Activated T-cell treated with anti-CD3 and anti-CD28 coated beads for 4 hours (primary cell): Measurements from ENCODE around the gene C3AR1.
A peak's percentile ranks its signal among the peaks of the same experiment; 100 is the strongest.
"Not testable (repeated sequence)": the region's sequence is repeated elsewhere in the genome, so short reads cannot be mapped to it uniquely, and the experiment has no call there.

Experiments
- DNase-seq: peaks from one replicate; pipeline ENCODE4 v3.0.0-alpha.2; 2020

Gene C3AR1

GRCh38 chr12:8065991-8066594 is at the start of gene C3AR1:
Gene C3AR1 (minus strand): TSS chr12:8066359. CDS start chr12:8060185, 6,174 bp downstream.
- no peak for DNase-seq

DNA sequence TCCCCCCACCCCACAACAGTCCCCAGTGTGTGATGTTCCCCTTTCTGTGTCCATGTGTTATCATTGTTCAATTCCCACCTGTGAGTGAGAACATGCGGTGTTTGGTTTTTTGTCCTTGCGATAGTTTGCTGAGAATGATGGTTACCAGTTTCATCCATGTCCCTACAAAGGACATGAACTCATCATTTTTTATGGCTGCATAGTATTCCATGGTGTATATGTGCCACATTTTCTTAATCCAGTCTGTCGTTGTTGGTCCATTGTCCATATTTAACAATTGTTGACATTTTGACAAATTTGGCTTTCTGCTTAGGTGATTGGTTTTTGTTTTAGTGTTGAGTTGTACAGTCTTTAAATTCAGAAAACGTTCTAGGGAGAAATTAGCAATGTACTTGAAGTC is 47.0 kb upstream of the C3AR1 start:
- not testable (repeated sequence) for DNase-seq

- DNase-seq = peak; percentile 73
Measured at GRCh38 chr12:8108808-8109398, 42.7 kb upstream of the C3AR1 start.

DNA sequence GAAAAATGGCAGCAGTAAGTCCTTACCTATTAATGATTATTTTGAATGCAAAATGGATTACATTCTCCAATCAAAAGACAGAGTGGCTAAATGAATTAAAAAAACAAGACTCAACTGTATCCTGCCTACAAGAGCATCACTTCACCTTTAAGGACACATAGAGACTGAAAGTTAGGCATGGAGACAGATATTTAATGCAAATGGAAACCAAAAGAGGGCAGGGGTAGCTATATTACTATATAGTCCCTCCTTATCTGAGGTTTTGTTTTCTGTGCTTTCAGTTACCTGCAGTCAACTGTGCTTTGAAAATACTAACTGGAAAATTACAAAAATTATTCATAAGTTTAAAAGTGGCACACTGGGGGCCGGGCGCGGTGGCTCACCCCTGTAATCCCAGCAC is 33.1 kb upstream of the C3AR1 start:
- DNase-seq = no peak

GRCh38 chr12:8096281-8096915 is 30.2 kb upstream of the C3AR1 start:
- DNase-seq = no peak

DNA sequence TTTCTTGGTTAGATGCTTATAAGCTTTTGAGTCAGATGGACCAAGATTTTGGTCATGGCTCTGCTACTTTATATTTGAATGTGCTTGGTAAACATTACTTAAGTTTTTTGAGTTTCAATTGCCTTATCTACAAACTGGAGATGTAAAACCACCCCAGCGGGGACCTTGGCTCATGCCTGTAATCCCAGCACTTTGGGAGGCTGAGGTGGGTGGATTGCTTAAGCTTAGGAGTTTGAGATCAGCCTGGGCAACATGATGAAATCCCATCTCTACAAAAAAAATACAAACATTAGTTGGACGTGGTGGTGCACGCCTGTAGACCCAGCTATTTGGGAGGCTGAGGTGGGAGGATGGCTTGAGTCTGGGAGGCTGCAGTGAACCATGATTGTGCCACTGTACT is 27.1 kb upstream of the C3AR1 start:
- DNase-seq = no peak

DNA sequence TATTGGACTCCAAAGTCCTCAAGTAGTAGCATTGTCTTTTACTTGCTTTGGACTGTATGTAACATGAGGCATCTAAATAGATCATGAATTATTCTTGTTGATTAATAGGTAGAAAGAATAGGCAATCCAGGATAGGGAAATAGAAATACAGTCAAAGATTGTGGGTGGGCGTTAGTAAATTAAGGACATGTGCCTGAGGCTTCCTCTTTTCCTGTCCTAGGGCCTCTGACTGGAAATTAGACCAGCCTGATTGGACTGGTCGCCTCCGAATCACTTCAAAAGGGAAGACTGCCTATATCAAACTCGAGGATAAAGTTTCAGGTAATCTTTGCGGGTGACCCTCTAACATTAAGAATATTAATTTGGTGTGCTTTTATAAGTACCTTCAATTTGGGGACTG is 23.6 kb upstream of the C3AR1 start:
- no peak for DNase-seq

- DNase-seq = not testable (repeated sequence)
Measured at GRCh38 chr12:8089277-8089676, 23.1 kb upstream of the C3AR1 start.

DNA sequence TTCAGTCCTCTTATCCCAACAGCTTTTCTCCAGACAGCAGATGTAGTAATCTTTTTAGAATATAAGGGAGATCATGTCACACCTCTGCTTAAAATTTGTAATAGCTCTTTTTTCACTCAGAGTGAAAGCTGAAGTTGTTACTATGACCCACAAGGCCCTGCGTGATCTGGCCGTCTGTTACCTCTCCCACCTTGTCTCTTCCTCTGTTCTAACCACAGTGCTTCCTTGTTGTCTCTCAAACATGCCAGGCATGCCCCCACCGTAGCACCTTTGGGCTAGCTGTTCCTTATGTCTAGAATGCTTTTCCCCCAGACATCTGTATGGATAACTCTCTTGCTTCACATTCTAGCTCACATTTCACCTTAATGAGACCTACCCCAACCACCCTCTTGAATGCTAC is 22.4 kb upstream of the C3AR1 start:
- DNase-seq = no peak

DNA sequence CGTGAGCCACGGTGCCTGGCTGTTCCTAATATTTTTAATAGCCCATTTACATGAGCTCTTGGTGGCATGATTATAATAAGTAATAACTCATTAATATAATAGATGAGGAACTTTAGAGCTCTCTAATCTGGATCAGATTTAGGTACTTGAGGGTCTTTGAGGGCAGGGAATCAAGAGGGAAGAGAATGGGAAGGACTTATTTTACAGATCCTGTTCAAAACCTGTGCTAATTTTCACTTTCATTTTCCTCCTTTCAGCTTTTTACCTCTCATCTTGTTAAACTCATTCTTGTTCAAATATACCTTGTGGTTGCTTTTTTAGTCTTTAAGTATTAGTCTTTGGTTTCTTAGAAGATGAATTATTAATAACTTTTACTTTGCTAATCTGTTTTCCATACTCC is 21.5 kb upstream of the C3AR1 start:
- DNase-seq = no peak

DNA sequence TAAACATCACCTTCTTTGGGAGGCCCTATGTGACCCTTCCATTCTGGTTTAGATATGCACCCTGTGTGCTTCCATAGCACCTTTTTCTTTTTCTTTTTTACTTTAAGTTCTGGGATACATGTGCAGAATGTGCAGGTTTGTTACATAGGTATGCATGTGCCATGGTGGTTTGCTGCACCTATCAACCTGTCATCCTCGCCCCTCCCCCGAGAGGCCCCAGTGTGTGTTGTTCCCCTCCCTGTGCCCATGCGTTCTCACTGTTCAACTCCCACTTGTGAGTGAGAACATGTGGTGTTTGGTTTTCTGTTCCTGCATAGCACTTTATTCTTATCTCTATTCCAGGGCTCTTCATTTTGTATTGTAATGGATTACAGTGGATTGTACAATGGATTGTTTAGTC is 18.2 kb upstream of the C3AR1 start:
- DNase-seq = not testable (repeated sequence)

DNA sequence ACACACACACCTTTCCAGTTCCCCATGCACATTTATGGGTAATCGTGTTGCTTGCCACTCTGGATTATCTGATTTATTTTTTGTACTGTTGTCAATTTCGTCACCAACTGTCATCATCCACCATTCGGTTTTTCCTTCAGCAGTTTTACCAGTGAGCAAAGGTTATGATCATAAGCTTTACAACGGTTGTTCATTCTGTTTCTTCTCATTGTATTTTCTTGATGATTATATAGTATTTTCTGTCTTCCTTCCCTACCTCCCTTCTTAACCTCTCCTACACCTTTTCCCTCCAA is 16.6 kb upstream of the C3AR1 start:
- DNase-seq = no peak

DNA sequence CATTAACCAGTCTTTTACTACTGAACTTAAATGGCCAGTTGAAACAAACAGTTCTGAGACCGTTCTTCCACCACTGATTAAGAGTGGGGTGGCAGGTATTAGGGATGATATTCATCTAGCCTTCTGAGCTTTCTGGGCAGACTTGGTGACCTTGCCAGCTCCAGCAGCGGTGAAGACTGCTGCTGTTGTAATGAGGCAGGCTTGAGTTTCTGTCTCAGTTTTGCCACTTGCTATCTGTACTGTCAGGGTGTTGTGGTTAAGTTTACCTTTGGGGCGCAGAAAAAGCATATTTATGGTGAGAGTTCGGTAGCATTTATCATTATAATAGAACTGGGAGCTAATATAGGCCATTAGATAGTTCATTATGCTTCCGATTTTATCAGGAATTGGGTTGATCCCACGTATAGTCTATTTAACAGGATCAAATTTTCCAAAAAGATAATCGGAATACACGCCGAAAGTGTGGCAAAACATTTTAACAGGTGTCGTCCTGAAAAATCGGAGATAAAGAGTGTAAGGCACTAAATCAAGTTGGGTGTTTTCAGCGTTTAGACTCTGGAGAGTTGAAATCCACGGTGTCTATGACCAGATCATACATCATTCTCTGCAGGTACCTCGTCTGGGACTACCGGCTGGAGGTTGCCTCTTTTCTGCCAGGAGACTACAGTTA is 15.2 kb upstream of the C3AR1 start:
- no peak for DNase-seq

- no peak for DNase-seq
Measured at GRCh38 chr12:8080120-8080519, 14.0 kb upstream of the C3AR1 start.

DNA sequence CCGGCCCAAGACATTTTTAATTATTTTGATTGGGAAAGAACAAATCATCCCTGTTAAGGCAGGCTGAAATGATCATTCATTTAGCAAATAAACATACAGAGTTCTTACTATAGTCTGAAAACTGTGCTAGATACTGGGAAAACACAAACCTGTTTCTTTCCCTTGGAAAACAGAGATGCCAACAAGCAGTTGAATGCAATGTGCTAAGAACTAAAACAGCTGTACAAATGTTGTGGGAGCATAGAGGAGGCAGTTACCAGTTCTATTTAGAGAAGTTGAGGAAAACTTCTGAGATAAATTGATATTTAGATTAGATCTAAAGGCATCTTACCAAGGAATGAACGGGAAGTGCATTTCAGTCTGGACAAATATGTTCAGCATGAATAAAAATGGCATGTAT is 12.8 kb upstream of the C3AR1 start:
- no peak for DNase-seq

GRCh38 chr12:8078398-8078797 is 12.2 kb upstream of the C3AR1 start:
- peak; percentile 38 for DNase-seq

- no peak for DNase-seq
Measured at GRCh38 chr12:8077207-8077606, 11.0 kb upstream of the C3AR1 start.

DNA sequence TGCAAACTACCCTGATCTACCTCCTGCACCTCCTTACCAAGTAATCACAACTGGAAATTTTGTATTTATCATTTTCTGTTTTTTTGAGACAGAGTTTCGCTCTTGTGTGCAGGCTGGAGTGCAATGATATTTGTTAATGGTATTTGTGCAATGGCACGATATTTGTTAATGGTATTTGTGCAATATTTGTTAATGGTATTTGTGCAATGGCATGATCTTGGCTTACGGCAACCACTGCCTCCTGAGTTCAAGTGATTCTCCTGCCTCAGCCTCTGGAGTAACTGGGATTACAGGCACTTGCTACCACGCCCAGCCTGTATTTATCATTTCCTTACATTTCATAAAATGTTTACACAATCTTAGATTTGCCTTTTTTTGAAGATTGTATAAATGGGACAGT is 10.2 kb upstream of the C3AR1 start:
- DNase-seq = no peak

- DNase-seq = no peak
Measured at GRCh38 chr12:8075935-8076334, 9.8 kb upstream of the C3AR1 start.

DNA sequence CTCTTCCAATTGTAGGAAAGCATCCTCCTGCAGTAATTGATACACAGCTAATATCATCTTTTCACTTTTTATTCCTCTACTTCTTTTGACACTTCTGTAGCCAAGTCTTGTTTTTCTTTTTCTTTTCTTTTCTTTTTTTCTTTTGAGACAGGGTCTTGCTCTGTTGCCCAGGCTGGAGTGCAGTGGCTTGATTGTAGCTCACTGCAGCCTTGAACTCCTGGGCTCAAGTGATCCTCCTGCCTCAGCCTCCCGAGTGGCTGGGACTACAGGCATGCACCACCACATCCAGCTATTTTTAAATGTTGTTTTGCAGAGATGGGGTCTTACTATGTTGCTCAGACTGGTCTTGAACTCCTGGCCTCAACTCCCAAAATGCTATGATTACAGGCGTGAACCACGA is 5.7 kb upstream of the C3AR1 start:
- DNase-seq = not testable (repeated sequence)

- DNase-seq = no peak
Measured at GRCh38 chr12:8069582-8069981, 3.4 kb upstream of the C3AR1 start.

DNA sequence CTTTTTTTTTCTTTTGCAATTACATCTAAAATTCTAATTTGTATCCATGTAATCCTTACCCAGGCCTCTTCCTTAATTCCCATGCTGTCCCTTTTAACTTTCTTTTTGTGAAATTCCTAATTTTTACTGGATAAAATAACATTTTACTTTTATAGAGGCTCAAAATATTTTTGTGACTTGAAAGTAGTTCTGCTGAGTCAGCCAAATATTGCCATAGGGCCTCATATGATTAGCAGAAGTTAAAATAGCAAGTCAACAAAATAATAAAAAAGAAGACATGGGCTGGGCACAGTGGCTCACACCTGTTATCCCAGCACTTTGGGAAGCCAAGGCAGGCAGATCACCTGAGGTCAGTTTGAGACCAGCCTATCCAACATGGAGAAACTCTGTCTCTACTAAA is 2.0 kb downstream of the C3AR1 start:
- DNase-seq = no peak

DNA sequence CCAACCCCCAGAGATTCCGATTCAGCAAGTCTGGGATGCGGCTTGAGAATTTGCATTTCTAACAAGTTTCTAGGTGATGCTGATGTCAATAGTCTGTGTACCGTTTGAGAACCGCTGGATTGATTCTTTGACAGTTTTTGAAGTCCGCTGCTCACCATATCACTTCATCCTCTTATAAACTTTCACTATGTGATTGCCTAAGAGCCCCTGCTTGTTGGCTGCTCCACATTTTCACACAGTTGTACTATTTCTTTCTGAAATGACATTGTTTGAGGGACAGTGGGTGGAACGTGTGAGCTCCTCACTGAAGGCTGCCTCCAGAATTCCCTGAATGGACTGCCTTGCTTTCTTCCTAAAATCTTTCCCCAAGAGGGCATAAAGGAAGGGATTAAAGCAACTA is 7.7 kb downstream of the C3AR1 start:
- DNase-seq = no peak

GRCh38 chr12:8057839-8058238 is 8.3 kb downstream of the C3AR1 start:
- no peak for DNase-seq
